K562 (cell line): ENCODE results near the gene EPM2A. TPM values are rescaled to one million over a fixed set of nuclear protein-coding genes. Genes with fewer than 3 reads are reported as not detected.

Experiments
- ATAC-seq: fragments of 200-7000 bp; cut with Tn5 transposase; 3 replicates; pipeline ENCODE4 v1.9.1; 2020; ENCODE audit warnings: moderate library complexity
- BruUV-seq: library from RNA; stranded (reverse); fragments of 400-500 nt; replicated peaks from 2 replicates; lab custom pipeline; 2021; lab: Mats Ljungman, UMichigan
- CTCF ChIA-PET: fragments of 300-600 bp; formaldehyde crosslinking; extraction: SDS; loops from one replicate; lab custom pipeline; 2021; ENCODE audit warnings: low intra/inter-chr PET ratio; lab: Yijun Ruan, JAX
- POLR2A ChIA-PET: fragments of 300-600, 350-650 bp; sonication (Branson Sonifier 250); formaldehyde crosslinking; extraction: SDS; loops from one replicate; lab custom pipeline; 2021; ENCODE audit warnings: antibody characterized with exemption, inconsistent platforms; lab: Yijun Ruan, JAX
- DNase-seq, 4 experiments: peaks; one replicate each; pipeline versions ENCODE4 v3.0.0 to v3.0.0-alpha.2; 2011 to 2018; ENCODE audit warnings: low spot score in 3 of 4, mixed read lengths in 3 of 4; ENCODE audit errors: extremely low read depth in 1 of 4
- FAIRE-seq: peaks from 2 replicates; lab custom pipeline; 2011; peaks lifted over from hg19 to GRCh38; lab: Jason Lieb, UNC
- H2AFZ ChIP-seq: 2 replicates; pipeline ENCODE4 v1.6.0; 2011; ENCODE audit warnings: low read depth, low read length, control low read depth, inconsistent platforms
- H3K27ac ChIP-seq: fragments of 200-600 bp; 3 replicates; pipeline ENCODE4 v1.8.0; 2011; ENCODE audit warnings: low read depth, mild to moderate bottlenecking, control low read depth, inconsistent platforms, low read length, moderate library complexity, mixed read lengths; ENCODE audit errors: extremely low read depth
- H3K27me3 ChIP-seq, 2 experiments: fragments of 300-600 bp in 1 of 2; 2 replicates in 1 of 2; 3 replicates in 1 of 2; pipeline versions ENCODE4 v1.6.0 to v1.8.0; 2011; ENCODE audit warnings: inconsistent platforms in 2 of 2, low read length in 2 of 2, mild to moderate bottlenecking in 1 of 2, mixed read lengths in 1 of 2, moderate library complexity in 1 of 2; ENCODE audit not compliant: control insufficient read depth in 2 of 2, insufficient read depth in 2 of 2
- H3K36me3 ChIP-seq: fragments of 300-600 bp; 3 replicates; pipeline ENCODE4 v1.8.0; 2011; ENCODE audit warnings: mild to moderate bottlenecking, low read length, inconsistent platforms; ENCODE audit not compliant: control insufficient read depth, insufficient read depth
- H3K4me1 ChIP-seq, 2 experiments: fragments of 200-600 bp in 1 of 2; replicated peaks in 1 of 2; 2 replicates in 1 of 2; 3 replicates in 1 of 2; pipeline versions ENCODE4 v1.5.1 to v1.8.0; 2011; ENCODE audit warnings: inconsistent platforms in 2 of 2, low read length in 2 of 2, mild to moderate bottlenecking in 1 of 2, mixed read lengths in 1 of 2, moderate library complexity in 1 of 2; ENCODE audit not compliant: control insufficient read depth in 2 of 2, insufficient read depth in 2 of 2
- H3K4me2 ChIP-seq: 2 replicates; pipeline ENCODE4 v1.6.1; 2011; ENCODE audit warnings: low read length, control low read depth, inconsistent platforms, mixed read lengths; ENCODE audit not compliant: insufficient read depth
- H3K4me3 ChIP-seq: fragments of 200-600 bp; sonication (generic), shearing (Covaris generic); 2 replicates; pipeline ENCODE4 v1.5.1; 2016; ENCODE audit warnings: control low read depth, inconsistent platforms
- H3K79me2 ChIP-seq: fragments of 200-600 bp; 3 replicates; pipeline ENCODE4 v1.8.0; 2011; ENCODE audit warnings: low read length, inconsistent platforms; ENCODE audit not compliant: control insufficient read depth, insufficient read depth
- H3K9ac ChIP-seq, 2 experiments: 2 replicates each; pipeline versions ENCODE4 v1.6.0 to v1.6.1; 2011; ENCODE audit warnings: low read depth in 2 of 2, low read length in 2 of 2, control low read depth in 1 of 2, inconsistent platforms in 1 of 2, mild to moderate bottlenecking in 1 of 2, mixed read lengths in 1 of 2; ENCODE audit not compliant: insufficient read depth in 1 of 2
- H3K9me1 ChIP-seq: one replicate; pipeline ENCODE4 v1.6.0; 2011; ENCODE audit warnings: inconsistent platforms, mild to moderate bottlenecking, low read length, moderate library complexity; ENCODE audit not compliant: control insufficient read depth, insufficient read depth
- H3K9me3 ChIP-seq: replicated peaks from 2 replicates; pipeline ENCODE4 v1.5.1; 2011; ENCODE audit warnings: low read depth, low read length, inconsistent platforms; ENCODE audit not compliant: control insufficient read depth, insufficient read depth
- H4K20me1 ChIP-seq: replicated peaks from 2 replicates; pipeline ENCODE4 v1.6.1; 2011; ENCODE audit warnings: low read length, inconsistent platforms, mixed read lengths; ENCODE audit not compliant: control insufficient read depth, insufficient read depth
- CREM ChIP-seq: IDR thresholded peaks from 2 replicates; pipeline ENCODE4 v1.6.1; 2014; ENCODE audit warnings: antibody characterized with exemption, low read depth
- DEAF1 ChIP-seq: fragments of 450-650 bp; formaldehyde crosslinking; IDR thresholded peaks from 2 replicates; pipeline ENCODE4 v1.4.0; 2020; ENCODE audit warnings: mild to moderate bottlenecking, moderate library complexity
- ETV5 ChIP-seq: sonication (generic); formaldehyde crosslinking; IDR thresholded peaks from 2 replicates; pipeline ENCODE4 v1.4.0; 2020; ENCODE audit warnings: low read depth, mild to moderate bottlenecking, missing genetic modification reagents
- HDAC8 ChIP-seq: fragments of 450-650 bp; IDR thresholded peaks from 2 replicates; pipeline ENCODE4 v1.6.1; 2016; ENCODE audit warnings: mild to moderate bottlenecking, missing genetic modification characterization, moderate library complexity, missing compliant biosample characterization
- JUND ChIP-seq, 2 experiments: IDR thresholded peaks; 2 replicates in 1 of 2; 3 replicates in 1 of 2; pipeline ENCODE4 v1.6.1; 2011; ENCODE audit warnings: borderline replicate concordance in 2 of 2, low read depth in 2 of 2, low read length in 2 of 2, improper control_type of control experiment in 1 of 2, missing biosample characterization in 1 of 2, missing genetic modification characterization in 1 of 2, missing genetic modification reagents in 1 of 2
- MCM5 ChIP-seq: fragments of 450-650 bp; IDR thresholded peaks from 2 replicates; pipeline ENCODE4 v1.6.1; 2016; ENCODE audit warnings: low read depth
- NRF1 ChIP-seq, 2 experiments: fragments of 450-650 bp; IDR thresholded peaks in 1 of 2; conservative IDR thresholded peaks in 1 of 2; 2 replicates each; pipeline ENCODE4 v1.6.1; 2014; ENCODE audit warnings: mild to moderate bottlenecking in 2 of 2
- PHF21A ChIP-seq: fragments of 450-650 bp; IDR thresholded peaks from 2 replicates; pipeline ENCODE4 v1.6.1; 2017; ENCODE audit warnings: low read depth, borderline replicate concordance
- POLR2A ChIP-seq: fragments of 450-650 bp; conservative IDR thresholded peaks from 2 replicates; pipeline ENCODE4 v1.6.1; 2016
- TAF7 ChIP-seq: fragments of 450-650 bp; IDR thresholded peaks from 2 replicates; pipeline ENCODE4 v1.6.1; 2016; ENCODE audit warnings: missing genetic modification characterization, missing compliant biosample characterization
- TRIM28 ChIP-seq: fragments of 450-650 bp; IDR thresholded peaks from 2 replicates; pipeline ENCODE4 v1.6.1; 2017
- ZNF445 ChIP-seq: fragments of 250-450 bp; sonication (Bioruptor Pico); IDR thresholded peaks from 2 replicates; pipeline ENCODE4 v1.4.0; 2020; ENCODE audit warnings: low read depth, mild to moderate bottlenecking, moderate library complexity
- ZSCAN32 ChIP-seq: fragments of 450-650 bp; formaldehyde crosslinking; IDR thresholded peaks from 2 replicates; pipeline ENCODE4 v1.4.0; 2020; ENCODE audit warnings: mild to moderate bottlenecking, moderate library complexity
- in situ Hi-C: fragments of 300-500 bp; cut with MboI; formaldehyde crosslinking; loops from 4 replicates; pipeline ENCODE4 v1.15.0; 2018; ENCODE audit warnings: inconsistent platforms, mixed read lengths
- intact Hi-C: fragments of 100-400 bp; cut with micrococcal nuclease; formaldehyde crosslinking; loops from 2 replicates; pipeline ENCODE4 v1.14.2; 2022
- polyA plus RNA-seq, 8 experiments: library from polyadenylated mRNA; depleted of rRNA in 4 of 8; stranded (reverse) in 5 of 8; unstranded in 3 of 8; fragments of >200 nt; fragmentation: Nextera tagmentation in 2 of 8; fragmentation: Illumina TruSeq in 1 of 8; extraction: Ambion mirVana in 2 of 8; extraction: Trizol in 1 of 8; gene quantifications; 2 replicates each; pipeline versions ENCODE4 v1.2.1 to v1.2.3, GENCODE V29; 2011 to 2014; ENCODE audit warnings: inconsistent platforms in 1 of 8, missing spikeins in 1 of 8
- total RNA-seq, 7 experiments: library from RNA; depleted of rRNA in 6 of 7; stranded (reverse); fragments of >200 nt in 6 of 7; fragmentation: Illumina TruSeq in 2 of 7; extraction: Trizol in 2 of 7; gene quantifications; 2 replicates each; pipeline versions ENCODE4 v1.2.1 to v1.2.3, GENCODE V29; 2011 to 2021; ENCODE audit warnings: low replicate concordance in 1 of 7

Gene EPM2A
- total and polyA plus RNA-seq, 9 of the 15 experiments (the other 6 are each of a cell fraction or from before 2014, with no cell fraction given): 0.35 to 5.3 (median 2.5) TPM

DNA sequence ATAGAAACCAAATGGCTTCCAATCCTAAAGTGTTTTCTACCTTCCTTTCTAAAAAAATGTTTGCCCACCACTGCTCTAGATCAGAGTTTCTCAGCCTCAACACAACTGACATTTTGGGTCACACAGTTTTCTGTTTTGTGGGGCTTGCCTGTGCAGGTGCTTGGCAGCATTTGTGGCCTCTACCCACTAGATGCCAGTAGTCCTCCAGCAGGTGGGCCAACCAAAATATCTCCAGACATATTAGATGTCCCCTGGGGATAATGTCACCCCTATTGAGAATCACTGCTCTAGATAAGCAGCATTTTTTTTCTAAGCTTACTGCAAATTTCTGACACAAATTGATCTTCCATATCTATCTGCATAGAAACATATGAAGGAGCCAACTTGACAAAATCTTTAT, 26.3 kb upstream of the EPM2A start:
- no peaks in the 10 kb centered on the region for H3K4me1 ChIP-seq
- CTCF ChIA-PET: no interaction called here
- DNase-seq (no peak), FAIRE-seq (no peak), ATAC-seq (no peak)
- no peak overlapping the region for H3K4me2 ChIP-seq
- no peaks in the 10 kb centered on the region for H3K79me2 ChIP-seq
- TF ChIP-seq PHF21A (no peak), NRF1 (conservative IDR thresholded peaks at IDR 0.05 in 1 of 2, IDR thresholded peaks at IDR 0.05 in 1 of 2) (no peak), TAF7 (tag) (no peak), HDAC8 (tag) (no peak), JUND (IDR thresholded peaks at IDR 0.05; ENCODE audit: borderline replicate concordance, low read depth, low read length) (no peak), JUND (tag; IDR thresholded peaks at IDR 0.05; ENCODE audit: borderline replicate concordance, low read depth, low read length) (no peak), MCM5 (no peak), CREM (no peak), TRIM28 (no peak), DEAF1 (CRISPR knock-in tag) (no peak), ETV5 (CRISPR knock-in tag) (no peak), ZSCAN32 (CRISPR knock-in tag) (no peak), ZNF445 (no peak), POLR2A (no peak)
- no peaks in the 10 kb centered on the region for H3K36me3 ChIP-seq
- POLR2A ChIA-PET: interaction anchor here (0.6 to 1.0 kb wide), 2 partner anchors 102 to 1445 kb away, joined by 3 to 4 read pairs; no protein-coding TSS in a partner anchor
- no TSS peak for BruUV-seq
- intact Hi-C loops (no loop called here), in situ Hi-C loops (no loop called here)
- no peaks in the 10 kb centered on the region for H4K20me1 ChIP-seq
- no peak overlapping the region for H2AFZ ChIP-seq
- no peak overlapping the region for H3K4me3 ChIP-seq
- no peaks in the 10 kb centered on the region for H3K9me3 ChIP-seq
- no peaks in the 10 kb centered on the region for H3K27me3 ChIP-seq
- H3K27ac ChIP-seq: no peak overlapping the region
- no peak overlapping the region for H3K9ac ChIP-seq
- no peaks in the 10 kb centered on the region for H3K9me1 ChIP-seq
